K562 (cell line): ENCODE results near the gene TXNIP. TPM values are rescaled to one million over a fixed set of nuclear protein-coding genes. Genes with fewer than 3 reads are reported as not detected.

Experiments used
- ATAC-seq: fragments of 200-7000 bp; cut with Tn5 transposase; 3 replicates; pipeline ENCODE4 v1.9.1; 2020; ENCODE audit warnings: moderate library complexity
- BruUV-seq: library from RNA; stranded (reverse); fragments of 400-500 nt; replicated peaks from 2 replicates; lab custom pipeline; 2021; lab: Mats Ljungman, UMichigan
- CTCF ChIA-PET: fragments of 300-600 bp; formaldehyde crosslinking; extraction: SDS; loops from one replicate; lab custom pipeline; 2021; ENCODE audit warnings: low intra/inter-chr PET ratio; lab: Yijun Ruan, JAX
- POLR2A ChIA-PET: fragments of 300-600, 350-650 bp; sonication (Branson Sonifier 250); formaldehyde crosslinking; extraction: SDS; loops from one replicate; lab custom pipeline; 2021; ENCODE audit warnings: antibody characterized with exemption, inconsistent platforms; lab: Yijun Ruan, JAX
- DNase-seq, 4 experiments: peaks; one replicate each; pipeline versions ENCODE4 v3.0.0 to v3.0.0-alpha.2; 2011 to 2018; ENCODE audit warnings: low spot score in 3 of 4, mixed read lengths in 3 of 4; ENCODE audit errors: extremely low read depth in 1 of 4
- FAIRE-seq: peaks from 2 replicates; lab custom pipeline; 2011; peaks lifted over from hg19 to GRCh38; lab: Jason Lieb, UNC
- H2AFZ ChIP-seq: 2 replicates; pipeline ENCODE4 v1.6.0; 2011; ENCODE audit warnings: low read depth, low read length, control low read depth, inconsistent platforms
- H3K27ac ChIP-seq: fragments of 200-600 bp; 3 replicates; pipeline ENCODE4 v1.8.0; 2011; ENCODE audit warnings: low read depth, mild to moderate bottlenecking, control low read depth, inconsistent platforms, low read length, moderate library complexity, mixed read lengths; ENCODE audit errors: extremely low read depth
- H3K27me3 ChIP-seq, 2 experiments: fragments of 300-600 bp in 1 of 2; 2 replicates in 1 of 2; 3 replicates in 1 of 2; pipeline versions ENCODE4 v1.6.0 to v1.8.0; 2011; ENCODE audit warnings: inconsistent platforms in 2 of 2, low read length in 2 of 2, mild to moderate bottlenecking in 1 of 2, mixed read lengths in 1 of 2, moderate library complexity in 1 of 2; ENCODE audit not compliant: control insufficient read depth in 2 of 2, insufficient read depth in 2 of 2
- H3K36me3 ChIP-seq: fragments of 300-600 bp; 3 replicates; pipeline ENCODE4 v1.8.0; 2011; ENCODE audit warnings: mild to moderate bottlenecking, low read length, inconsistent platforms; ENCODE audit not compliant: control insufficient read depth, insufficient read depth
- H3K4me1 ChIP-seq, 2 experiments: fragments of 200-600 bp in 1 of 2; replicated peaks in 1 of 2; 2 replicates in 1 of 2; 3 replicates in 1 of 2; pipeline versions ENCODE4 v1.5.1 to v1.8.0; 2011; ENCODE audit warnings: inconsistent platforms in 2 of 2, low read length in 2 of 2, mild to moderate bottlenecking in 1 of 2, mixed read lengths in 1 of 2, moderate library complexity in 1 of 2; ENCODE audit not compliant: control insufficient read depth in 2 of 2, insufficient read depth in 2 of 2
- H3K4me2 ChIP-seq: 2 replicates; pipeline ENCODE4 v1.6.1; 2011; ENCODE audit warnings: low read length, control low read depth, inconsistent platforms, mixed read lengths; ENCODE audit not compliant: insufficient read depth
- H3K4me3 ChIP-seq: fragments of 200-600 bp; sonication (generic), shearing (Covaris generic); 2 replicates; pipeline ENCODE4 v1.5.1; 2016; ENCODE audit warnings: control low read depth, inconsistent platforms
- H3K79me2 ChIP-seq: fragments of 200-600 bp; 3 replicates; pipeline ENCODE4 v1.8.0; 2011; ENCODE audit warnings: low read length, inconsistent platforms; ENCODE audit not compliant: control insufficient read depth, insufficient read depth
- H3K9ac ChIP-seq, 2 experiments: 2 replicates each; pipeline versions ENCODE4 v1.6.0 to v1.6.1; 2011; ENCODE audit warnings: low read depth in 2 of 2, low read length in 2 of 2, control low read depth in 1 of 2, inconsistent platforms in 1 of 2, mild to moderate bottlenecking in 1 of 2, mixed read lengths in 1 of 2; ENCODE audit not compliant: insufficient read depth in 1 of 2
- H3K9me1 ChIP-seq: one replicate; pipeline ENCODE4 v1.6.0; 2011; ENCODE audit warnings: inconsistent platforms, mild to moderate bottlenecking, low read length, moderate library complexity; ENCODE audit not compliant: control insufficient read depth, insufficient read depth
- H3K9me3 ChIP-seq: replicated peaks from 2 replicates; pipeline ENCODE4 v1.5.1; 2011; ENCODE audit warnings: low read depth, low read length, inconsistent platforms; ENCODE audit not compliant: control insufficient read depth, insufficient read depth
- H4K20me1 ChIP-seq: replicated peaks from 2 replicates; pipeline ENCODE4 v1.6.1; 2011; ENCODE audit warnings: low read length, inconsistent platforms, mixed read lengths; ENCODE audit not compliant: control insufficient read depth, insufficient read depth
- EP400 ChIP-seq: fragments of 450-650 bp; IDR thresholded peaks from 2 replicates; pipeline ENCODE4 v1.6.1; 2017; ENCODE audit warnings: antibody characterized with exemption, mild to moderate bottlenecking, moderate library complexity
- GABPB1 ChIP-seq: sonication (generic); formaldehyde crosslinking; IDR thresholded peaks from 2 replicates; pipeline ENCODE4 v1.8.0; 2022; ENCODE audit warnings: mild to moderate bottlenecking, missing genetic modification reagents
- PURB ChIP-seq: sonication (generic); formaldehyde crosslinking; IDR thresholded peaks from 2 replicates; pipeline ENCODE4 v1.9.0; 2021; ENCODE audit warnings: low read depth, mild to moderate bottlenecking, missing genetic modification reagents
- RFX1 ChIP-seq: fragments of 450-650 bp; IDR thresholded peaks from 2 replicates; pipeline ENCODE4 v1.6.1; 2016; ENCODE audit warnings: mild to moderate bottlenecking, moderate library complexity
- ZNF592 ChIP-seq: fragments of 450-650 bp; IDR thresholded peaks from 2 replicates; pipeline ENCODE4 v1.6.1; 2017; ENCODE audit warnings: antibody characterized with exemption, mild to moderate bottlenecking
- WGBS: fragments of 100-300 bp; shearing (Covaris generic); methylation state at CpG from one replicate; pipeline ENCODE4 v1.1.6; 2016; ENCODE audit warnings: low coverage, mixed read lengths; ENCODE audit not compliant: insufficient coverage; ENCODE audit errors: missing lambda C conversion rate; 5-methylcytosine and 5-hydroxymethylcytosine counted together
- in situ Hi-C: fragments of 300-500 bp; cut with MboI; formaldehyde crosslinking; loops from 4 replicates; pipeline ENCODE4 v1.15.0; 2018; ENCODE audit warnings: inconsistent platforms, mixed read lengths
- intact Hi-C: fragments of 100-400 bp; cut with micrococcal nuclease; formaldehyde crosslinking; loops from 2 replicates; pipeline ENCODE4 v1.14.2; 2022
- polyA plus RNA-seq, 8 experiments: library from polyadenylated mRNA; depleted of rRNA in 4 of 8; stranded (reverse) in 5 of 8; unstranded in 3 of 8; fragments of >200 nt; fragmentation: Nextera tagmentation in 2 of 8; fragmentation: Illumina TruSeq in 1 of 8; extraction: Ambion mirVana in 2 of 8; extraction: Trizol in 1 of 8; gene quantifications; 2 replicates each; pipeline versions ENCODE4 v1.2.1 to v1.2.3, GENCODE V29; 2011 to 2014; ENCODE audit warnings: inconsistent platforms in 1 of 8, missing spikeins in 1 of 8
- total RNA-seq, 7 experiments: library from RNA; depleted of rRNA in 6 of 7; stranded (reverse); fragments of >200 nt in 6 of 7; fragmentation: Illumina TruSeq in 2 of 7; extraction: Trizol in 2 of 7; gene quantifications; 2 replicates each; pipeline versions ENCODE4 v1.2.1 to v1.2.3, GENCODE V29; 2011 to 2021; ENCODE audit warnings: low replicate concordance in 1 of 7

TXNIP gene
- total and polyA plus RNA-seq, 9 of the 15 experiments (the other 6 are each of a cell fraction or from before 2014, with no cell fraction given), result 120 to 499 (median 257) TPM

DNA sequence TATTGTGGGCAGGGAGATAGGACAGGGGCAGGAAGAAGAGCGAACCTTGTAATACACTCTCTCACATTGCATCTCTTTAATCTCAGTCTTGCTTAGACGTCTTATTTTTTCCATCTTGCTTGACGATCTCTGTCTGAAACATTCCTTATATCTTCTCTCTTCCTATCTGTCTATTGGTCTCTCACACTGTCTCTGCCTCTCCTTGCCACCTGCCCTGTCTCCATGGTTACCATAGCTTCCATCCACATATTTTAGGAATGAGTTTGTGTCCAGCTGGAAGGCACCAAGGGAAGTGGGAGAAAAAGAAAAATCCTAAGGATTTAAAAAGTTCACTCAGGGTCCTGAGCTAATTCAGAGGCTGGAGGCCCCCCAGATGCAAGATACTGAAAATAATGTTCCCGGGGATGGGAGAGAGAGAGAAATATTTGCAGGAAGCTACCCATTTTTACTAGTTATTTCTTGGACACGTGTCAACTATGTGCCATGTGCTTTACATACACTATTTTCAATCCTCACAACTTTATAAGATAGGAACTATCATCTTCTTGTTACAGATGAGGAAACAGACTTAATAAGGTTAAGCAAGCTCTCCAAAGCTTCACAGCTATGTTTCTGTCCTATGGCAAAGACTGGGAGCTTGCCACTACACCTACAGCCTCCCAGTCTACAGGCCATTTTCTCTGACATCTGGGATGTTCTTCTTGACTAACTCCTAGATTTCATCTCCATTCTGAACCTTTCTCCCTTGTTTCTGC, 32.9 kb downstream of the TXNIP start:
- intact Hi-C loops, result loop anchor here (1.0 kb wide), 1 partner anchor 16 kb away; no protein-coding TSS in a partner anchor

More for the DNA sequence above, 32.9 kb downstream of the TXNIP start:
- Histone ChIP-seq H3K27me3 (no peaks in the 10 kb centered on the region; a peak in 1 of 5 replicates), H3K9me3 (peaks cover 5% of the 10 kb centered on the region; the same call in 1 of the 2 replicates), H3K36me3 (no peaks in the 10 kb centered on the region), H3K4me2 (peak overlapping the region; percentile 86), H2AFZ (peak overlapping the region; percentile 94), H3K27ac (peak overlapping the region; percentile 87), H3K4me1 (peaks cover 25 to 36% of the 10 kb centered on the region in 2 experiments; a peak in 4 of 5 replicates), H4K20me1 (no peaks in the 10 kb centered on the region), H3K79me2 (peaks cover 24% of the 10 kb centered on the region), H3K9me1 (no peaks in the 10 kb centered on the region), H3K4me3 (peak overlapping the region; percentile 63), H3K9ac (peak overlapping the region; percentile 88 to 91; a peak in 3 of 4 replicates)
- TF ChIP-seq ZNF592 (0 out of 2 replicates have a peak, but pooled peaks have one; percentile 4), EP400 (peak; percentile 54; the same call in 1 of the 2 replicates), PURB (CRISPR knock-in tag) (no peak), RFX1 (peak; percentile 90), GABPB1 (CRISPR knock-in tag) (no peak)
- CTCF ChIA-PET, result interaction anchor here (0.5 to 0.7 kb wide), 2 partner anchors 12 to 72 kb away, joined by 3 read pairs; no protein-coding TSS in a partner anchor
- BruUV-seq, result no TSS peak
- FAIRE-seq, result peak; percentile 37
- WGBS, result 12% methylated on average over 5 of the region's 5 CpGs
- in situ Hi-C loops, result no loop called here
- ATAC-seq, result no peak
- POLR2A ChIA-PET, result interaction anchor here (0.6 to 4.0 kb wide), 15 partner anchors 9 to 118 kb away, joined by 3 to 50 read pairs (median 5); partner anchors contain the start of genes NUDT17, PEX11B, RBM8A and TXNIP
- DNase-seq, result no peak
